ENCODE results near the gene CREB3L1. TPM values are rescaled to one million over a fixed set of nuclear protein-coding genes. Genes with fewer than 3 reads are reported as not detected.

Gene CREB3L1
- total RNA-seq, 1 donor from 2014 or later, result 6.1 TPM

GRCh38 chr11:46343520-46343919 is 66.1 kb downstream of the CREB3L1 start:
- H3K27ac Mint-ChIP-seq (ENCODE audit: unreplicated experiment), result peak overlapping the region; percentile 14
- H3K36me3 Mint-ChIP-seq (ENCODE audit: unreplicated experiment), result peaks cover 6% of the 10 kb centered on the region
- TF ChIP-seq CTCF (IDR thresholded peaks at IDR 0.05; ENCODE audit: partially characterized antibody, unreplicated experiment), result no peak
- H3K4me1 Mint-ChIP-seq (ENCODE audit: low read depth, unreplicated experiment), result peaks cover 36% of the 10 kb centered on the region
- H3K4me3 Mint-ChIP-seq (ENCODE audit: unreplicated experiment), result no peak overlapping the region
- peaks cover 14% of the 10 kb centered on the region for H3K27me3 Mint-ChIP-seq (ENCODE audit: unreplicated experiment)
- DNase-seq, result no peak
- H3K9me3 Mint-ChIP-seq (ENCODE audit: unreplicated experiment), result peaks cover 4% of the 10 kb centered on the region

- peaks cover 33% of the 10 kb centered on the region for H3K4me1 Mint-ChIP-seq (ENCODE audit: low read depth, unreplicated experiment)
- peaks cover 18% of the 10 kb centered on the region for H3K27me3 Mint-ChIP-seq (ENCODE audit: unreplicated experiment)
- peak overlapping the region; percentile 35 for H3K27ac Mint-ChIP-seq (ENCODE audit: unreplicated experiment)
- peak; percentile 38 for DNase-seq
- H3K9me3 Mint-ChIP-seq (ENCODE audit: unreplicated experiment), result peaks cover 4% of the 10 kb centered on the region
- H3K4me3 Mint-ChIP-seq (ENCODE audit: unreplicated experiment), result no peak overlapping the region
- no peak for TF ChIP-seq CTCF (IDR thresholded peaks at IDR 0.05; ENCODE audit: partially characterized antibody, unreplicated experiment)
- peaks cover 6% of the 10 kb centered on the region for H3K36me3 Mint-ChIP-seq (ENCODE audit: unreplicated experiment)
Measured at GRCh38 chr11:46345131-46345597, 67.7 kb downstream of the CREB3L1 start.

GRCh38 chr11:46345881-46346484 is 68.5 kb downstream of the CREB3L1 start:
- H3K36me3 Mint-ChIP-seq (ENCODE audit: unreplicated experiment), result peaks cover 6% of the 10 kb centered on the region
- H3K4me3 Mint-ChIP-seq (ENCODE audit: unreplicated experiment), result peak overlapping the region; percentile 79
- DNase-seq, result no peak
- no peak for TF ChIP-seq CTCF (IDR thresholded peaks at IDR 0.05; ENCODE audit: partially characterized antibody, unreplicated experiment)
- H3K27ac Mint-ChIP-seq (ENCODE audit: unreplicated experiment), result peak overlapping the region; percentile 33
- peaks cover 18% of the 10 kb centered on the region for H3K27me3 Mint-ChIP-seq (ENCODE audit: unreplicated experiment)
- H3K4me1 Mint-ChIP-seq (ENCODE audit: low read depth, unreplicated experiment), result peaks cover 30% of the 10 kb centered on the region
- H3K9me3 Mint-ChIP-seq (ENCODE audit: unreplicated experiment), result peaks cover 4% of the 10 kb centered on the region

- H3K36me3 Mint-ChIP-seq (ENCODE audit: unreplicated experiment), result peaks cover 6% of the 10 kb centered on the region
- H3K27ac Mint-ChIP-seq (ENCODE audit: unreplicated experiment), result peak within 1 kb of the TSS; percentile 43
- H3K27me3 Mint-ChIP-seq (ENCODE audit: unreplicated experiment), result peaks cover 15% of the 10 kb centered on the region
- peak; percentile 76 for TF ChIP-seq CTCF (IDR thresholded peaks at IDR 0.05; ENCODE audit: partially characterized antibody, unreplicated experiment)
- H3K9me3 Mint-ChIP-seq (ENCODE audit: unreplicated experiment), result peaks cover 4% of the 10 kb centered on the region
- peak within 1 kb of the TSS; percentile 88 for H3K4me3 Mint-ChIP-seq (ENCODE audit: unreplicated experiment)
- DNase-seq, result peak; percentile 89
- peaks cover 35% of the 10 kb centered on the region for H3K4me1 Mint-ChIP-seq (ENCODE audit: low read depth, unreplicated experiment)
Measured at GRCh38 chr11:46346886-46347636, 69.6 kb downstream of the CREB3L1 start, which contains the start of gene DGKZ. TSS of gene DGKZ (plus strand) at chr11:46347463. CDS start at chr11:46347660, 197 bp downstream.
